ENCODE measurements around the gene CS.

The CS gene

GRCh38 chr12:56223571-56224101, 76.5 kb downstream of the CS start:
- Histone ChIP-seq H3K4me1 (ENCODE audit: control insufficient read depth in 1 of 2, insufficient read depth in 1 of 2, low read depth in 1 of 2, low read length in 1 of 2) (peaks cover 48% of the 10 kb centered on the region in 2 experiments), H3K4me3 (ENCODE audit: low read depth in 1 of 2, low read length in 1 of 2) (peak overlapping the region; percentile 75 to 77), H3K27me3 (no peaks in the 10 kb centered on the region), H3K9me3 (no peaks in the 10 kb centered on the region), H3K27ac (peak overlapping the region; percentile 93), H3K36me3 (no peaks in the 10 kb centered on the region)
- no peak for TF ChIP-seq CTCF (IDR thresholded peaks at IDR 0.05)

- H3K4me1 ChIP-seq (ENCODE audit: control insufficient read depth in 1 of 2, insufficient read depth in 1 of 2, low read depth in 1 of 2, low read length in 1 of 2), result peaks cover 48% of the 10 kb centered on the region in 2 experiments
- peak overlapping the region; percentile 84 to 85 for H3K4me3 ChIP-seq (ENCODE audit: low read depth in 1 of 2, low read length in 1 of 2)
- peaks cover 3% of the 10 kb centered on the region for H3K36me3 ChIP-seq
- H3K9me3 ChIP-seq, result no peaks in the 10 kb centered on the region
- TF ChIP-seq CTCF (IDR thresholded peaks at IDR 0.05), result no peak
- H3K27ac ChIP-seq, result peak overlapping the region; percentile 93
- no peaks in the 10 kb centered on the region for H3K27me3 ChIP-seq
These were observed 77.6 kb downstream of the CS start for GRCh38 chr12:56222531-56222895.

- peak; percentile 38 for TF ChIP-seq CTCF (IDR thresholded peaks at IDR 0.05)
- H3K27ac ChIP-seq, result peak within 1 kb of the TSS; percentile 93
- peaks cover 8% of the 10 kb centered on the region for H3K36me3 ChIP-seq
- H3K4me1 ChIP-seq (ENCODE audit: control insufficient read depth in 1 of 2, insufficient read depth in 1 of 2, low read depth in 1 of 2, low read length in 1 of 2), result peaks cover 48% of the 10 kb centered on the region in 2 experiments
- peak within 1 kb of the TSS; percentile 84 to 85 for H3K4me3 ChIP-seq (ENCODE audit: low read depth in 1 of 2, low read length in 1 of 2)
- no peaks in the 10 kb centered on the region for H3K9me3 ChIP-seq
- no peaks in the 10 kb centered on the region for H3K27me3 ChIP-seq
These were observed 78.2 kb downstream of the CS start, which contains the start of gene RNF41 for GRCh38 chr12:56221757-56222530. TSS of gene RNF41 (minus strand) at chr12:56221922. CDS start at chr12:56214047, 7,875 bp downstream.
